ENCODE data around the gene NBPF14.
"Not testable (repeated sequence)": the region's sequence is repeated elsewhere in the genome, so short reads cannot be mapped to it uniquely, and the experiment has no call there.

DNA sequence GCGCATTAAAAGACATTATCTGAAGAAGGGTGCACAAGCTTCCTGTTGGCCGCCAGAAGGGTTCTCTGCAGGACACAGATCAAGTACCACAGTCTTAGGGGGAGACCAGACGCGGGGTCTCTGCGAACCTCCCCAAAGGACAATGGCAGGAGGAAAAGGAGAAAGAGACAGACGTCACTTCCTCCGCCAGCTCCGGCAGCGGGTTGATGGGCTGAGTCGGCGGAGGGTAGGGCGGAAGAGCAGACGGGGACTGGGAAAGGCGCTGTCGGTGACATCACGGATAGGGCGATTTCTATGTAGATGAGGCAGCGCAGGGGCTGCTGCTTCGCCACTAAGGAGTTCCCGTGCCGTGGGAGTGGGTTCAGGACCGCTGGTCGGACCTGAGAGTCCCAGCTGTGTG lies 73.7 kb downstream of the NBPF14 start:
- TF ChIP-seq, protein P1, sequence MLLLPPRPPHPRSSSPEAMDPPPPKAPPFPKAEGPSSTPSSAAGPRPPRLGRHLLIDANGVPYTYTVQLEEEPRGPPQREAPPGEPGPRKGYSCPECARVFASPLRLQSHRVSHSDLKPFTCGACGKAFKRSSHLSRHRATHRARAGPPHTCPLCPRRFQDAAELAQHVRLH (tag by site-specific recombination; IDR thresholded peaks at IDR 0.05) = not testable (repeated sequence)
- TF ChIP-seq, protein P2, sequence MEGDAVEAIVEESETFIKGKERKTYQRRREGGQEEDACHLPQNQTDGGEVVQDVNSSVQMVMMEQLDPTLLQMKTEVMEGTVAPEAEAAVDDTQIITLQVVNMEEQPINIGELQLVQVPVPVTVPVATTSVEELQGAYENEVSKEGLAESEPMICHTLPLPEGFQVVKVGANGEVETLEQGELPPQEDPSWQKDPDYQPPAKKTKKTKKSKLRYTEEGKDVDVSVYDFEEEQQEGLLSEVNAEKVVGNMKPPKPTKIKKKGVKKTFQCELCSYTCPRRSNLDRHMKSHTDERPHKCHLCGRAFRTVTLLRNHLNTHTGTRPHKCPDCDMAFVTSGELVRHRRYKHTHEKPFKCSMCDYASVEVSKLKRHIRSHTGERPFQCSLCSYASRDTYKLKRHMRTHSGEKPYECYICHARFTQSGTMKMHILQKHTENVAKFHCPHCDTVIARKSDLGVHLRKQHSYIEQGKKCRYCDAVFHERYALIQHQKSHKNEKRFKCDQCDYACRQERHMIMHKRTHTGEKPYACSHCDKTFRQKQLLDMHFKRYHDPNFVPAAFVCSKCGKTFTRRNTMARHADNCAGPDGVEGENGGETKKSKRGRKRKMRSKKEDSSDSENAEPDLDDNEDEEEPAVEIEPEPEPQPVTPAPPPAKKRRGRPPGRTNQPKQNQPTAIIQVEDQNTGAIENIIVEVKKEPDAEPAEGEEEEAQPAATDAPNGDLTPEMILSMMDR (tag by site-specific recombination; IDR thresholded peaks at IDR 0.05) = not testable (repeated sequence)
- TF ChIP-seq ZNF776 (tag by site-specific recombination; IDR thresholded peaks at IDR 0.05; ENCODE audit: borderline replicate concordance); ZNF121 (tag by site-specific recombination; IDR thresholded peaks at IDR 0.05); ZNF768 (tag by site-specific recombination; IDR thresholded peaks at IDR 0.05); HOXA7 (CRISPR knock-in tag; IDR thresholded peaks at IDR 0.05; ENCODE audit: borderline replicate concordance); TRIM28 (IDR thresholded peaks at IDR 0.05; ENCODE audit: borderline replicate concordance, low read length); ZNF274 (IDR thresholded peaks at IDR 0.05; ENCODE audit: low read length); ZNF274 (tag by site-specific recombination; IDR thresholded peaks at IDR 0.05; ENCODE audit: borderline replicate concordance); YY1 (tag by site-specific recombination; IDR thresholded peaks at IDR 0.05); WT1 (tag by site-specific recombination; IDR thresholded peaks at IDR 0.05): not testable (repeated sequence)
- TF ChIP-seq, protein P3, sequence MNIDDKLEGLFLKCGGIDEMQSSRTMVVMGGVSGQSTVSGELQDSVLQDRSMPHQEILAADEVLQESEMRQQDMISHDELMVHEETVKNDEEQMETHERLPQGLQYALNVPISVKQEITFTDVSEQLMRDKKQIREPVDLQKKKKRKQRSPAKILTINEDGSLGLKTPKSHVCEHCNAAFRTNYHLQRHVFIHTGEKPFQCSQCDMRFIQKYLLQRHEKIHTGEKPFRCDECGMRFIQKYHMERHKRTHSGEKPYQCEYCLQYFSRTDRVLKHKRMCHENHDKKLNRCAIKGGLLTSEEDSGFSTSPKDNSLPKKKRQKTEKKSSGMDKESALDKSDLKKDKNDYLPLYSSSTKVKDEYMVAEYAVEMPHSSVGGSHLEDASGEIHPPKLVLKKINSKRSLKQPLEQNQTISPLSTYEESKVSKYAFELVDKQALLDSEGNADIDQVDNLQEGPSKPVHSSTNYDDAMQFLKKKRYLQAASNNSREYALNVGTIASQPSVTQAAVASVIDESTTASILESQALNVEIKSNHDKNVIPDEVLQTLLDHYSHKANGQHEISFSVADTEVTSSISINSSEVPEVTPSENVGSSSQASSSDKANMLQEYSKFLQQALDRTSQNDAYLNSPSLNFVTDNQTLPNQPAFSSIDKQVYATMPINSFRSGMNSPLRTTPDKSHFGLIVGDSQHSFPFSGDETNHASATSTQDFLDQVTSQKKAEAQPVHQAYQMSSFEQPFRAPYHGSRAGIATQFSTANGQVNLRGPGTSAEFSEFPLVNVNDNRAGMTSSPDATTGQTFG (tag by site-specific recombination; IDR thresholded peaks at IDR 0.05; ENCODE audit: borderline replicate concordance) = not testable (repeated sequence)

All from HEK293 (cell line).